ENCODE measurements around the gene ZDHHC19. TPM values are rescaled to one million over a fixed set of nuclear protein-coding genes. Genes with fewer than 3 reads are reported as not detected.
"Not testable (repeated sequence)": the region's sequence is repeated elsewhere in the genome, so short reads cannot be mapped to it uniquely, and the experiment has no call there.

The ZDHHC19 gene
- total RNA-seq, 1 donor from 2014 or later: not detected

- peak; percentile 38 for DNase-seq
Measured at GRCh38 chr3:196198771-196199753, 12.1 kb downstream of the ZDHHC19 start.

GRCh38 chr3:196198081-196198675 lies 13.0 kb downstream of the ZDHHC19 start:
- DNase-seq: no peak

- no peak for DNase-seq
Measured at GRCh38 chr3:196197524-196197923, 13.7 kb downstream of the ZDHHC19 start.

GRCh38 chr3:196195664-196196265 lies 15.4 kb downstream of the ZDHHC19 start:
- no peak for DNase-seq

- no peak for DNase-seq
Measured at GRCh38 chr3:196194542-196194915, 16.7 kb downstream of the ZDHHC19 start.

GRCh38 chr3:196193736-196194541 lies 17.3 kb downstream of the ZDHHC19 start:
- no peak for DNase-seq

- DNase-seq: no peak
Measured at GRCh38 chr3:196193133-196193735, 18.0 kb downstream of the ZDHHC19 start.

- DNase-seq: no peak
Measured at GRCh38 chr3:196192524-196193051, 18.6 kb downstream of the ZDHHC19 start.

- no peak for DNase-seq
Measured at GRCh38 chr3:196192036-196192523, 19.1 kb downstream of the ZDHHC19 start.

- DNase-seq: no peak
Measured at GRCh38 chr3:196189566-196190347, 21.4 kb downstream of the ZDHHC19 start.

- DNase-seq: no peak
Measured at GRCh38 chr3:196186651-196187573, 24.3 kb downstream of the ZDHHC19 start.

- DNase-seq: no peak
Measured at GRCh38 chr3:196184881-196185280, 26.3 kb downstream of the ZDHHC19 start.

- DNase-seq: not testable (repeated sequence)
Measured at GRCh38 chr3:196184169-196184432, 27.1 kb downstream of the ZDHHC19 start.

- no peak for DNase-seq
Measured at GRCh38 chr3:196181127-196181546, 30.1 kb downstream of the ZDHHC19 start.

- no peak for DNase-seq
Measured at GRCh38 chr3:196180346-196180745, 30.9 kb downstream of the ZDHHC19 start.

GRCh38 chr3:196179380-196180308 lies 31.6 kb downstream of the ZDHHC19 start:
- peak; percentile 75 for DNase-seq

GRCh38 chr3:196178993-196179379 lies 32.2 kb downstream of the ZDHHC19 start:
- no peak for DNase-seq

- no peak for DNase-seq
Measured at GRCh38 chr3:196177967-196178366, 33.2 kb downstream of the ZDHHC19 start.

- DNase-seq: no peak
Measured at GRCh38 chr3:196177567-196177966, 33.6 kb downstream of the ZDHHC19 start.
